GM13977 (cell line): ENCODE results near the gene CLIC1.

Source experiments
- DNase-seq: peaks from one replicate; pipeline ENCODE4 v3.0.0; 2012; ENCODE audit warnings: low spot score
- CTCF ChIP-seq: IDR thresholded peaks from 2 replicates; pipeline ENCODE4 v1.5.1; 2012; ENCODE audit warnings: mild to moderate bottlenecking, control low read depth; ENCODE audit not compliant: insufficient read depth; ENCODE audit errors: extremely low read depth, missing control alignments
- in situ Hi-C: fragments of 300-500 bp; cut with MboI; formaldehyde crosslinking; loops from one replicate; pipeline ENCODE4 v1.12.0; 2022; ENCODE audit warnings: low sequenced_read_pairs, low pct_unique_long_range_greater_than_20kb, mixed read lengths, inconsistent platforms; ENCODE audit not compliant: unreplicated experiment

The CLIC1 gene

GRCh38 chr6:31734247-31734820 lies 2.0 kb downstream of the CLIC1 start:
- TF ChIP-seq CTCF: no peak
- DNase-seq: no peak
- in situ Hi-C loops: no loop called here

- DNase-seq: no peak
- in situ Hi-C loops: no loop called here
- TF ChIP-seq CTCF: no peak
These were observed 2.6 kb downstream of the CLIC1 start for GRCh38 chr6:31733734-31734133.

- DNase-seq: no peak
- TF ChIP-seq CTCF: no peak
- in situ Hi-C loops: no loop called here
These were observed 4.3 kb downstream of the CLIC1 start for GRCh38 chr6:31732029-31732428.

DNA sequence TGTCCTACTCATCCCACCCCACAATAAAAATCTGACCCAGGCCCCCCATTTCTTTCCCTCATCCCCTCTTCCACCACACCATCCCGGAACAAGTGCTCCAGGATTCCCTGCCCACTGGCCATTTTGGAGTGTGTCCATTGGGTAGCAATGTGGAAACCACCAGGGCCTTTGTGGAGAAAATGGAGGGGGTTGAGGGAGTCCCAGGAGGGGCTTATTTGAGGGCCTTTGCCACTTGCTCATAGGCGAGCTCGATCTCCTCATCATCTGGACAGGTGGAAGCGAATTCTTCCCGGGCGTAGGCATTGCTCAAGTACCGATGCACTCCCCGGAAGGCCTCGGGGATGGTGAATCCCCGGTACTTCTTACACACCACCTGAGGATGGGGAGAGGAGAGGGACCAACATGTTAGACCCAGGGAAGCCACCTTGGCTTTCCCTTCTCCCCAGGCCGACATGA lies 5.7 kb downstream of the CLIC1 start:
- in situ Hi-C loops: no loop called here
- TF ChIP-seq CTCF: no peak
- DNase-seq: no peak

GRCh38 chr6:31729979-31730630 lies 6.2 kb downstream of the CLIC1 start:
- in situ Hi-C loops: no loop called here
- peak; percentile 86 for DNase-seq

DNA sequence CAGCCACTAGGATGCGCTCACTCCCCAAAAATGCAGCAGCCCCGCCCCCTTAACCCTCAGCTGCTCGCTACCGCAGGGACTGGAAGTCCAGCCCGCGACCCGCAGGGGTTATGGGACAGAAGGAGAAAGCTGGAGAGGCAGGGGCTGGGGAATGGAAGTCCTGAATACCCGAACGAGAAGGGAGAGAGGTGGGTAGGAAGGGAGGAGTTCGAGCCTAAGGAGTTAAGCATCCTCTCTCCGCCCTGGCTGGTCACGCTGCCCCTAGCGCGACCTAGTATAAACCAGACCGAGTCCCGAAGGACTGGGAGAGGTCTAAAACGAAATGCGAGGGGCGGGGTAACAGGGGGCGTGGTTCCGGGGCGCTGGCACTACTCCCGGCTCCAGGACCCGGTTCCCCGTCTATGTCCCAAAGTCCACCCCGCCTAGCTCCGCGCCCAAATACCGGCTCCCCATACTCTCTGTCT lies 6.8 kb downstream of the CLIC1 start:
- peak; percentile 92 for TF ChIP-seq CTCF
- peak; percentile 87 for DNase-seq
- in situ Hi-C loops: no loop called here

More at GRCh38 chr6:31729979-31730630, 6.2 kb downstream of the CLIC1 start:
- TF ChIP-seq CTCF: peak; percentile 5
